Fibroblast of pulmonary artery (primary cell): Measurements from ENCODE around the gene PLB1.
A peak's percentile ranks its signal among the peaks of the same experiment; 100 is the strongest.

ENCODE experiments used
- DNase-seq: peaks from one replicate; pipeline ENCODE4 v3.0.0-alpha.2; 2010; ENCODE audit warnings: low read depth
- H3K4me3 ChIP-seq: replicated peaks from 2 replicates; pipeline ENCODE4 v1.5.1; 2011; ENCODE audit warnings: low read depth, mild to moderate bottlenecking, control low read depth, low read length, moderate library complexity
- TF ChIP-seq, protein P1 (sequence below): IDR thresholded peaks from 2 replicates; pipeline ENCODE4 v1.5.1; 2011; ENCODE audit warnings: mild to moderate bottlenecking, control low read depth, low read length, inconsistent platforms; ENCODE audit errors: missing control alignments

Gene PLB1

DNA sequence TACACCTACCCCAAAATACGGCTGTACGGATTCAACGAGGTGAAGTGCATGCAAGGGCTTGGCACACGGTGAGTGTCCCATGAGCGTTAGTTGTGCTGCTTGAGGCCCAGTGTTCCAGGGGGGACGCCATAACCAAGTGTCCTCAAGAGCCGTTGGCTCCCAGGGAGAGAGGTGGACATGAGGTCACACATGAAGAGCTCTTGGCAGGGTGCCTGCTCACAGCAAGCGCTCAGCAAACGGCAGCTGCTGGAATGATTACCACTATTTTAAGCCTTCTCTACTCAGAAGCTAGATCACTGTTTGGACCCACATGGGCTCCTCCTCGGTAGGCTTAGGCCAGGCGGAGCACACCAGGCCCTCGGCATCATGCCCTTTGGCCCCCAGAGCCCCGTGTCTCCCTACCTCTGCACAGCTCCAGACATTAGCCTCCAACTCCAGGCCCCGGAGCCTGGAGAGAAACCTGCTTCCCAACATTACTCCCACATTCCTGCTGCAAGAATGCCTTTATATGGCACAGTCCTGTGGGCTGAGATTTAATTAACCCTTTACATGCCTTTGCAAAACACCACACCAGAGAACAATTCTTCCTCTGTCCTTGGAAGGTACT lies 187.3 kb downstream of the PLB1 start:
- H3K4me3 ChIP-seq: no peak overlapping the region
- peak; percentile 91 for DNase-seq
- TF ChIP-seq, protein P1, sequence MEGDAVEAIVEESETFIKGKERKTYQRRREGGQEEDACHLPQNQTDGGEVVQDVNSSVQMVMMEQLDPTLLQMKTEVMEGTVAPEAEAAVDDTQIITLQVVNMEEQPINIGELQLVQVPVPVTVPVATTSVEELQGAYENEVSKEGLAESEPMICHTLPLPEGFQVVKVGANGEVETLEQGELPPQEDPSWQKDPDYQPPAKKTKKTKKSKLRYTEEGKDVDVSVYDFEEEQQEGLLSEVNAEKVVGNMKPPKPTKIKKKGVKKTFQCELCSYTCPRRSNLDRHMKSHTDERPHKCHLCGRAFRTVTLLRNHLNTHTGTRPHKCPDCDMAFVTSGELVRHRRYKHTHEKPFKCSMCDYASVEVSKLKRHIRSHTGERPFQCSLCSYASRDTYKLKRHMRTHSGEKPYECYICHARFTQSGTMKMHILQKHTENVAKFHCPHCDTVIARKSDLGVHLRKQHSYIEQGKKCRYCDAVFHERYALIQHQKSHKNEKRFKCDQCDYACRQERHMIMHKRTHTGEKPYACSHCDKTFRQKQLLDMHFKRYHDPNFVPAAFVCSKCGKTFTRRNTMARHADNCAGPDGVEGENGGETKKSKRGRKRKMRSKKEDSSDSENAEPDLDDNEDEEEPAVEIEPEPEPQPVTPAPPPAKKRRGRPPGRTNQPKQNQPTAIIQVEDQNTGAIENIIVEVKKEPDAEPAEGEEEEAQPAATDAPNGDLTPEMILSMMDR: no peak

DNA sequence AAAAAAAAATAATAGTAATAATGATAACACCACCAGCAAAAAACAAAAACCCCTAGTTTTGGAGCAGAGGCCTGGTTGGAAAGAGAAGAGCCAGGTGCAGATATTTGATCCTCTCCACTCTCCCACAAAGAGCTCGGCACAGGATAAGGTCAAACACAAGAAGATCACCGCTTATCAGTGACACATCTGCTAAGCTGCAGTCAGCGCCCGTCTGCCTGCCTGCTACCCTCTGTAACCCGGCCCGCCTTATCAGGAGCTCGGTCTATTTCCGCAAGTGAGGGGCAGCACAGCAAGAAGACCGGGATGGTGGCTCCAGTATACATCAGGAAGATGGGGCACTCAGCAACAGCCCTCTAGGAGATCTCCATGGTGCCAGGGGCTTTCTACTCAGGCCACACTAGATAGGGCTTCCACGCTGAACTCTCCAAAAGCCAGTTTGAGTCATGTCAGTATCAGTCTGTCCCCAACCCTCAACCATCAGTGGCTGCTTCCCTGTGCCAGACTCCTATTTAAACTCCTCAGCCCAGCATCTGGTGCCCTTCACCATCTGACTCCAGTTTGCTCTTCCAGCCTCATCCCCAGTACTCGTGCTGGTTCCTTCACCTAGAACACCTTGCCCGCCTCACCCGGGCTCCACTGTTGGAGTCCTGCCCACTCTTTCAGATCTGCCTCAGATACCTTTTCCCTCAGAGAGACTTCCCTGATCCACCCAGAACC lies 188.4 kb downstream of the PLB1 start:
- no peak for DNase-seq
- no peak overlapping the region for H3K4me3 ChIP-seq
- TF ChIP-seq, protein P1: no peak

DNA sequence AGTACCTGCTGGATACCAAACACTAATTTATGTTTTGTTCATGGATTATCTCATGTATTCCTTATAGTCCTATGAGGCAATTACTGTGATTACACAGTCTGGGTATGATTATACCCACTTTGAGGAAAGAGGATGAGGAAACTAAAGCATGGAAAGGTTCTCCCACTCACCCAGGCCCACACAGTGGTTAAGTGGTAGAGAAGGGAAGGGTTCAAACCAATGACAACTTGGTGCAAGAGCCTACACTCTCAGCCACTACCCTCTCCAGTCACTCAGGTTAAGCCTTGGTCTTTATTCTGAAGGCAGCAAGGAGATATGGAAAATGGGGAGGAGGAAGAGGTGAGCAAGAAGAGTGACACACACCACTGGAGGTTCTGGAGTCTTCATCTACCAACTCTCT lies 191.3 kb downstream of the PLB1 start:
- H3K4me3 ChIP-seq: no peak overlapping the region
- DNase-seq: no peak
- TF ChIP-seq, protein P1: no peak

DNA sequence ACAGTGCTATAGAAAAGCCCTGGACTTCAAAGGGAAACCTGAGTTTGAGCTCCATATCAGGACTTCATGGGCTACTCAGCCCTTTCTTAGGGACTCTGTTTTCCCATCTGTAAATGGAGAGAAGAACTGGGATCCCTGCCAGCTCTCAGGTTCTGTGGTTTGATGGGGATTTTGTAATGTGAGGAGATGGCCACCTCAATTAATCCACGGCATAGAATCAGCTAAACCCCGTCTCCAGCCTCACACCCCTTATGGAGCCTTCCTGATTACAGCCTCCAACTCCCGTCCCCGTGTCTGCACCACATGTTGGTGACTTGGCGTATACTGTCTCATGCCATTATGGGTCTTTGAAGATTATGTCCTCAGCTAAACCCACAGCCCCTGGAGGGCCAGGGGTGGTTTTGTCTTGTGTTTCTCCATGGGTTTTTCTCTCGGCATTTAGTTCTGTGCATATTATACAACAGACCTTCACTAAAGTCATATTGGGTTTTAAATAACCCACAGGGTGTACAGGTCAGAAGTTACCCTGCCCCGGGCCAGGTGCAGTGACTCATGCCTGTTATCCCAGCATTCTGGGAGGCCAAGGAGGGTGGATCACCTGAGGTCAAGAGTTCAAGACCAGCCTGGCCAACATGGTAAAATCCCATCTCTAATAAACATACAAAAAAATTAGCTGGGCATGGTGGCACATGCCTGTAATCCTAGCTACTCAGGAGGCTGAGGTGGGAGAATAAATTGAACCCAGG lies 192.0 kb downstream of the PLB1 start:
- DNase-seq: no peak
- H3K4me3 ChIP-seq: no peak overlapping the region
- TF ChIP-seq, protein P1: no peak

DNA sequence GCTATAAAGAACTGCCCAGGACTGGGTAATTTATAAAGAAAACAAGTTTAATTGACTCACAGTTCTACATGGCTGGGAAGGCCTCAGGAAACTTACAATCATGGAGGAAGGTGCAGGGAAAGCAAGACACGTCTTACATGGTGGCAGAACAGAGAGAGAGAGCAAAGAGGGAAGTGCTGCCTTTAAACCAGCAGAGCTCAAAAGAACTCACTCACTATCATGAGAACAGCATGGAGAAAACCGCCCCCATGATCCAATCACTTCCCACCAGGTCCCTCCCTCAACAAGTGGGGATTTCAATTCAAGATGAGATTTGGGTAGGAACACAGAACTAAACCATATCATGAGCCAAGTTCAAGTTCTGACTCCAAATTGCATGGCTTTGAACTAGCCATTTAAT lies 193.0 kb downstream of the PLB1 start:
- TF ChIP-seq, protein P1: no peak
- no peak overlapping the region for H3K4me3 ChIP-seq
- no peak for DNase-seq

DNA sequence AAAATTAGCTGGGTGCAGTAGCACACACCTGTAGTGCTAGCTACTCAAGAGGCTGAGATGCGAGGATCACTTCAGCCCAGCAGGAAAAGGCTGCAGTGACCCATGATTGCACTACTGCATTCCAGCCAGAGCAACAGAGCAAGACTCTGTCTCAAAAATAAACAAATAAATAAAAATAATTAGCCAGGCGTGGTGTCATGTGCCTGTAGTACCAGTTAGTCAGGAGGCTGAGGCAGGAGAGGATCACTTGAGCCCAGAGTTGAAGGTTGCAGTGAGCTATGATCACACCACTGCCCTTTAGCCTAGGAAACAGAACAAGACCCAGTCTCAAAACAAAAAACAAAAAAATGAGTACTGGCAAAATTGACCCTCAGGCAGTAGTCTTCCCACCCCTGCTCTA lies 193.9 kb downstream of the PLB1 start:
- no peak overlapping the region for H3K4me3 ChIP-seq
- no peak for DNase-seq
- TF ChIP-seq, protein P1: no peak
